Panc1 (cell line): ENCODE data around the gene AKT3. TPM values are rescaled to one million over a fixed set of nuclear protein-coding genes. Genes with fewer than 3 reads are reported as not detected.

ENCODE experiments used
- ATAC-seq: fragments of 200-7000 bp; cut with Tn5 transposase; 2 replicates; pipeline ENCODE4 v1.9.1; 2020; ENCODE audit warnings: mild to moderate bottlenecking, moderate library complexity
- BruUV-seq: library from RNA; stranded (reverse); fragments of 400-500 nt; replicated peaks from 2 replicates; lab custom pipeline; 2021; lab: Mats Ljungman, UMichigan
- CTCF ChIA-PET: fragments of 300-600 bp; sonication (Branson Sonifier 250); formaldehyde crosslinking; loops from one replicate; lab custom pipeline; 2022; ENCODE audit warnings: antibody characterized with exemption; lab: Charles Lee
- POLR2A ChIA-PET: fragments of 300-600 bp; sonication (Branson Sonifier 250); formaldehyde crosslinking; loops from one replicate; lab custom pipeline; 2022; ENCODE audit warnings: antibody characterized with exemption; lab: Charles Lee
- DNase-seq: peaks from one replicate; pipeline ENCODE4 v3.0.0-alpha.2; 2010; ENCODE audit warnings: low read depth, low spot score
- H3K27ac ChIP-seq: 2 replicates; pipeline ENCODE4 v1.5.1; 2011; ENCODE audit warnings: mild to moderate bottlenecking, low read length, inconsistent platforms
- H3K27me3 ChIP-seq: fragments of 200-500 bp; sonication (Bioruptor generic); 2 replicates; pipeline ENCODE4 v1.6.0; 2014; ENCODE audit warnings: low read length, inconsistent platforms; ENCODE audit not compliant: control insufficient read depth, insufficient read depth
- H3K36me3 ChIP-seq: fragments of 200-500 bp; sonication (Bioruptor generic); 2 replicates; pipeline ENCODE4 v1.5.1; 2014; ENCODE audit warnings: inconsistent platforms, mild to moderate bottlenecking, low read length, moderate library complexity; ENCODE audit not compliant: control insufficient read depth, insufficient read depth
- H3K4me1 ChIP-seq: 2 replicates; pipeline ENCODE4 v1.5.1; 2011; ENCODE audit warnings: inconsistent platforms, mild to moderate bottlenecking, low read length, moderate library complexity; ENCODE audit not compliant: control insufficient read depth, insufficient read depth
- H3K4me3 ChIP-seq, 2 experiments: 2 replicates each; pipeline ENCODE4 v1.5.1; 2011 to 2012; ENCODE audit warnings: low read depth in 2 of 2, low read length in 2 of 2, mild to moderate bottlenecking in 2 of 2, inconsistent platforms in 1 of 2, moderate library complexity in 1 of 2
- H3K9me3 ChIP-seq: fragments of 200-500 bp; sonication (Bioruptor generic); 2 replicates; pipeline ENCODE4 v1.5.1; 2014; ENCODE audit warnings: low read depth, mild to moderate bottlenecking, inconsistent platforms, low read length, moderate library complexity; ENCODE audit not compliant: control insufficient read depth, insufficient read depth
- CTCF ChIP-seq: fragments of 450-650 bp; IDR thresholded peaks from 2 replicates; pipeline ENCODE4 v1.5.1; 2017; ENCODE audit warnings: mild to moderate bottlenecking
- POLR2AphosphoS5 ChIP-seq: IDR thresholded peaks from 2 replicates; pipeline ENCODE4 v1.6.1; 2012; ENCODE audit warnings: mild to moderate bottlenecking, low read depth, low read length, moderate library complexity
- SIN3A ChIP-seq: IDR thresholded peaks from 2 replicates; pipeline ENCODE4 v1.6.1; 2012; ENCODE audit warnings: low read depth, mild to moderate bottlenecking, low read length, moderate library complexity, borderline replicate concordance; ENCODE audit not compliant: insufficient read depth
- TCF7L2 ChIP-seq: IDR thresholded peaks from 2 replicates; pipeline ENCODE4 v1.6.1; 2011; ENCODE audit warnings: mild to moderate bottlenecking, low read depth, low read length, inconsistent platforms
- in situ Hi-C: cut with HindIII; loops from 2 replicates; pipeline ENCODE4 v1.10.0; 2016; ENCODE audit warnings: low sequenced_read_pairs, low pct_unique_long_range_greater_than_20kb
- intact Hi-C: fragments of 100-400 bp; cut with micrococcal nuclease; formaldehyde crosslinking; loops from one replicate; pipeline ENCODE4 v1.10.0; 2022; ENCODE audit not compliant: unreplicated experiment
- total RNA-seq: library from RNA; stranded (reverse); gene quantifications from one replicate; pipeline ENCODE4 v1.2.1, GENCODE V29; 2021; ENCODE audit not compliant: unreplicated experiment
- TF ChIP-seq, protein P1 (sequence below), 2 experiments: IDR thresholded peaks; 2 replicates each; pipeline ENCODE4 v1.6.1; 2011 to 2012; ENCODE audit warnings: low read depth in 2 of 2, control low read depth in 1 of 2, low read length in 1 of 2, mild to moderate bottlenecking in 1 of 2, moderate library complexity in 1 of 2; ENCODE audit not compliant: insufficient read depth in 1 of 2

AKT3 gene
- total RNA-seq, 1 experiment from 2014 or later, result 11.0 TPM

GRCh38 chr1:243564814-243565213, 285.2 kb downstream of the AKT3 start:
- CTCF ChIA-PET, result no interaction called here
- H3K27me3 ChIP-seq, result no peaks in the 10 kb centered on the region
- no TSS peak for BruUV-seq
- TF ChIP-seq CTCF, result no peak
- TF ChIP-seq SIN3A, result no peak
- no peak for TF ChIP-seq TCF7L2
- TF ChIP-seq POLR2AphosphoS5, result no peak
- TF ChIP-seq, protein P1, sequence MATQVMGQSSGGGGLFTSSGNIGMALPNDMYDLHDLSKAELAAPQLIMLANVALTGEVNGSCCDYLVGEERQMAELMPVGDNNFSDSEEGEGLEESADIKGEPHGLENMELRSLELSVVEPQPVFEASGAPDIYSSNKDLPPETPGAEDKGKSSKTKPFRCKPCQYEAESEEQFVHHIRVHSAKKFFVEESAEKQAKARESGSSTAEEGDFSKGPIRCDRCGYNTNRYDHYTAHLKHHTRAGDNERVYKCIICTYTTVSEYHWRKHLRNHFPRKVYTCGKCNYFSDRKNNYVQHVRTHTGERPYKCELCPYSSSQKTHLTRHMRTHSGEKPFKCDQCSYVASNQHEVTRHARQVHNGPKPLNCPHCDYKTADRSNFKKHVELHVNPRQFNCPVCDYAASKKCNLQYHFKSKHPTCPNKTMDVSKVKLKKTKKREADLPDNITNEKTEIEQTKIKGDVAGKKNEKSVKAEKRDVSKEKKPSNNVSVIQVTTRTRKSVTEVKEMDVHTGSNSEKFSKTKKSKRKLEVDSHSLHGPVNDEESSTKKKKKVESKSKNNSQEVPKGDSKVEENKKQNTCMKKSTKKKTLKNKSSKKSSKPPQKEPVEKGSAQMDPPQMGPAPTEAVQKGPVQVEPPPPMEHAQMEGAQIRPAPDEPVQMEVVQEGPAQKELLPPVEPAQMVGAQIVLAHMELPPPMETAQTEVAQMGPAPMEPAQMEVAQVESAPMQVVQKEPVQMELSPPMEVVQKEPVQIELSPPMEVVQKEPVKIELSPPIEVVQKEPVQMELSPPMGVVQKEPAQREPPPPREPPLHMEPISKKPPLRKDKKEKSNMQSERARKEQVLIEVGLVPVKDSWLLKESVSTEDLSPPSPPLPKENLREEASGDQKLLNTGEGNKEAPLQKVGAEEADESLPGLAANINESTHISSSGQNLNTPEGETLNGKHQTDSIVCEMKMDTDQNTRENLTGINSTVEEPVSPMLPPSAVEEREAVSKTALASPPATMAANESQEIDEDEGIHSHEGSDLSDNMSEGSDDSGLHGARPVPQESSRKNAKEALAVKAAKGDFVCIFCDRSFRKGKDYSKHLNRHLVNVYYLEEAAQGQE (IDR thresholded peaks at IDR 0.05; ENCODE audit: insufficient read depth in 1 of 2, low read depth in 2 of 2, low read length in 1 of 2), result no peak
- no peaks in the 10 kb centered on the region for H3K9me3 ChIP-seq
- intact Hi-C loops (no loop called here), in situ Hi-C loops (no loop called here)
- ATAC-seq (no peak), DNase-seq (no peak)
- no peaks in the 10 kb centered on the region; the same call in 1 of the 2 replicates for H3K4me1 ChIP-seq
- no peak overlapping the region for H3K4me3 ChIP-seq
- POLR2A ChIA-PET, result no interaction called here
- H3K27ac ChIP-seq, result no peak overlapping the region
- H3K36me3 ChIP-seq, result no peaks in the 10 kb centered on the region

- DNase-seq, result no peak
- Histone ChIP-seq H3K4me1 (peaks cover 3% of the 10 kb centered on the region; the same call in 1 of the 2 replicates), H3K27me3 (no peaks in the 10 kb centered on the region), H3K27ac (no peak overlapping the region), H3K4me3 (no peak overlapping the region), H3K36me3 (no peaks in the 10 kb centered on the region), H3K9me3 (no peaks in the 10 kb centered on the region)
- ATAC-seq, result no peak
- no TSS peak for BruUV-seq
- intact Hi-C loops (no loop called here), in situ Hi-C loops (no loop called here)
- ChIA-PET POLR2A (no interaction called here), CTCF (no interaction called here)
- TF ChIP-seq, protein P1 (IDR thresholded peaks at IDR 0.05; ENCODE audit: insufficient read depth in 1 of 2, low read depth in 2 of 2, low read length in 1 of 2), result no peak
- TF ChIP-seq CTCF, result no peak
These were observed 286.3 kb downstream of the AKT3 start for GRCh38 chr1:243563732-243564131.
